HepG2 (cell line): ENCODE results near the gene PADI6. TPM values are rescaled to one million over a fixed set of nuclear protein-coding genes. Genes with fewer than 3 reads are reported as not detected.

Experiments
- ATAC-seq: fragments of 200-7000 bp; cut with Tn5 transposase; 3 replicates; pipeline ENCODE4 v1.9.1; 2020; ENCODE audit warnings: mild to moderate bottlenecking, moderate library complexity
- BruUV-seq: library from RNA; stranded (reverse); fragments of 400-500 nt; replicated peaks from 2 replicates; lab custom pipeline; 2021; lab: Mats Ljungman, UMichigan
- CTCF ChIA-PET: fragments of 300-600 bp; formaldehyde crosslinking; extraction: SDS; loops from one replicate; lab custom pipeline; 2021; ENCODE audit warnings: low total read pairs, inconsistent platforms, low intra/inter-chr PET ratio; lab: Yijun Ruan, JAX
- POLR2A ChIA-PET: fragments of 350-600 bp; sonication (Branson Sonifier 250); formaldehyde crosslinking; loops from one replicate; lab custom pipeline; 2020; ENCODE audit warnings: antibody characterized with exemption, inconsistent platforms; lab: Yijun Ruan, JAX
- DNase-seq: peaks from one replicate; pipeline ENCODE4 v3.0.0-alpha.2; 2015; ENCODE audit warnings: low spot score
- FAIRE-seq: peaks from 3 replicates; lab custom pipeline; 2011; peaks lifted over from hg19 to GRCh38; lab: Jason Lieb, UNC
- H2AFZ ChIP-seq: one replicate; pipeline ENCODE4 v1.6.1; 2011; ENCODE audit warnings: low read length, inconsistent platforms
- H3K27ac ChIP-seq: fragments of 300-600 bp; 3 replicates; pipeline ENCODE4 v1.8.0; 2011; ENCODE audit warnings: mixed run types, mild to moderate bottlenecking, mixed read lengths, low read length, inconsistent platforms; ENCODE audit not compliant: insufficient read depth; ENCODE audit errors: extremely low read length
- H3K27me3 ChIP-seq, 2 experiments: fragments of 200-600 bp in 1 of 2; 2 replicates in 1 of 2; 3 replicates in 1 of 2; pipeline versions ENCODE4 v1.6.0 to v1.8.0; 2011; ENCODE audit warnings: low read length in 2 of 2, mild to moderate bottlenecking in 2 of 2, moderate library complexity in 2 of 2, inconsistent platforms in 1 of 2; ENCODE audit not compliant: insufficient read depth in 2 of 2, control insufficient read depth in 1 of 2
- H3K36me3 ChIP-seq, 2 experiments: fragments of 200-600 bp in 1 of 2; replicated peaks in 1 of 2; 2 replicates in 1 of 2; 3 replicates in 1 of 2; pipeline versions ENCODE4 v1.5.1 to v1.8.0; 2011; ENCODE audit warnings: low read length in 2 of 2, inconsistent platforms in 1 of 2; ENCODE audit not compliant: insufficient read depth in 2 of 2, control insufficient read depth in 1 of 2
- H3K4me1 ChIP-seq: 2 replicates; pipeline ENCODE4 v1.5.1; 2012; ENCODE audit warnings: low read length, inconsistent platforms; ENCODE audit not compliant: insufficient read depth
- H3K4me2 ChIP-seq: 2 replicates; pipeline ENCODE4 v1.6.0; 2011; ENCODE audit warnings: low read depth, low read length, inconsistent platforms
- H3K4me3 ChIP-seq, 3 experiments: fragments of 200-600 bp in 1 of 3; sonication (generic), shearing (Covaris generic) in 1 of 3; replicated peaks in 1 of 3; 2 replicates each; pipeline ENCODE4 v1.5.1; 2011 to 2016; ENCODE audit warnings: low read length in 3 of 3, inconsistent platforms in 2 of 3, low read depth in 2 of 3, mild to moderate bottlenecking in 2 of 3, control low read depth in 1 of 3, mixed read lengths in 1 of 3; ENCODE audit not compliant: insufficient read depth in 1 of 3
- H3K79me2 ChIP-seq: one replicate; pipeline ENCODE4 v1.6.1; 2011; ENCODE audit warnings: low read length, inconsistent platforms; ENCODE audit not compliant: insufficient read depth
- H3K9ac ChIP-seq: 2 replicates; pipeline ENCODE4 v1.6.0; 2011; ENCODE audit warnings: mild to moderate bottlenecking, low read depth, low read length, inconsistent platforms; ENCODE audit not compliant: insufficient read depth
- H3K9me3 ChIP-seq: 2 replicates; pipeline ENCODE4 v1.5.1; 2012; ENCODE audit warnings: mild to moderate bottlenecking, low read length
- H4K20me1 ChIP-seq: 2 replicates; pipeline ENCODE4 v1.6.0; 2011; ENCODE audit warnings: inconsistent platforms, mild to moderate bottlenecking, low read length, moderate library complexity; ENCODE audit not compliant: insufficient read depth
- MIXL1 ChIP-seq: IDR thresholded peaks from 2 replicates; pipeline ENCODE4 v1.6.1; 2016
- ZFX ChIP-seq: sonication (generic); formaldehyde crosslinking; IDR thresholded peaks from 2 replicates; pipeline ENCODE4 v1.4.0; 2020; ENCODE audit warnings: mild to moderate bottlenecking, low read depth, missing genetic modification reagents, moderate library complexity
- WGBS: methylation state at CpG from one replicate; pipeline ENCODE4 v1.1.6; 2017; ENCODE audit warnings: low lambda C conversion rate; 5-methylcytosine and 5-hydroxymethylcytosine counted together
- in situ Hi-C: cut with HindIII; loops from 2 replicates; pipeline ENCODE4 v1.10.0; 2017; ENCODE audit warnings: low pct_unique_long_range_greater_than_20kb; ENCODE audit not compliant: extremely low pct_ligation_motif_present
- intact Hi-C: fragments of 100-400 bp; cut with micrococcal nuclease; formaldehyde crosslinking; loops from one replicate; pipeline ENCODE4 v1.10.0; 2022; ENCODE audit not compliant: unreplicated experiment
- polyA plus RNA-seq, 8 experiments: library from polyadenylated mRNA; depleted of rRNA in 3 of 8; stranded (reverse) in 7 of 8; unstranded in 1 of 8; fragments of >200 nt; fragmentation: Illumina TruSeq in 4 of 8; extraction: Trizol in 4 of 8; gene quantifications; 2 replicates each; pipeline versions ENCODE4 v1.2.1 to v1.2.3, GENCODE V29; 2011 to 2016; ENCODE audit warnings: low read depth in 4 of 8, missing spikeins in 1 of 8, mixed read lengths in 1 of 8; ENCODE audit not compliant: insufficient read depth in 1 of 8
- total RNA-seq, 5 experiments: library from RNA; depleted of rRNA; stranded (reverse); fragments of >200 nt; fragmentation: Illumina TruSeq; extraction: Trizol; gene quantifications; 2 replicates each; pipeline ENCODE4 v1.2.3, GENCODE V29; 2016; ENCODE audit warnings: low read depth in 1 of 5
- TF ChIP-seq, protein P1 (sequence below): sonication (generic); formaldehyde crosslinking; IDR thresholded peaks from 2 replicates; pipeline ENCODE4 v1.5.1; 2020; ENCODE audit warnings: mild to moderate bottlenecking, missing genetic modification reagents, moderate library complexity
- TF ChIP-seq, protein P2 (sequence below): IDR thresholded peaks from 2 replicates; pipeline ENCODE4 v1.6.1; 2016; ENCODE audit warnings: mild to moderate bottlenecking, missing biosample characterization, missing genetic modification reagents

The PADI6 gene
- total and polyA plus RNA-seq, 2 of the 13 experiments (the other 11 are each of a cell fraction or from before 2014, with no cell fraction given) = not detected

DNA sequence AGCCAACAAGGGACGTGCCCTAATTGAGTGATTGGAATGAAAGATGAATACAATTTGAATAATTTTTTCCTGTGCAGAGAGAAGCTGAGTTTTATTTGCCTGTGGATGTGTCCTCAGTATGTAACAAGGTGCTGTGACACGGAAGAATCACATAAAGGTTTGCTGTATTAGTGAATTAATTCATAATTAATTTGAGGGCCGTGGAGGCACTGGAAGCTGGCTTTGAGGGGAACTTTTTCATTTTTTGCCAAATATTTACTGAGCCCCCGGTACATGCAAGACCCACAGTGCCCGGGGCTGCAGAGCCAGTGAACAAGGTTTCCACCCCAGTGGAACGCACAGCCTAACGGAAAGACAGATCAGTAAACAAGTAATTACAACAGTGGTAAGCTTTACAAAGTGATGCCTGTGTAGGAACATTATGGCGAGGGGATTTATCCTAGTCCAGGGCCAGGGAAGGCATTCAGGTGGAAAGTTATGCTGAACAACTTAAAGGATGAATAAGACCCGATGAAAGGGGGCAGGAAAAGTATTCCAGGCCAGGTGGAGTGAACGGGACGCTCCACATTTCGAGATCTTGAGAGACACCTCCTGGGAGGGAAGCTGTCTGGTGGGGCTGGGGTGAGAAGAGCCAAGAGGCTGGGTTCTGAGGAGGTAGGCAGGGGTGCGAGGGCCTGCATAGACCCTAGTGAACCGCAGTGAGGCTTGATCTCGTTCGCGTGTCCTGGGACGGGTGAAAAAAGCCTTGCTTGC lies 68.3 kb downstream of the PADI6 start:
- peaks cover 10% of the 10 kb centered on the region for H4K20me1 ChIP-seq
- H3K79me2 ChIP-seq = peaks cover 21% of the 10 kb centered on the region
- H3K27me3 ChIP-seq = peaks cover 0 to 21% of the 10 kb centered on the region in 2 experiments; a peak in 3 of 5 replicates
- POLR2A ChIA-PET = interaction anchor here (1.0 to 1.1 kb wide), 2 partner anchors 12 kb away, joined by 4 to 5 read pairs; no protein-coding TSS in a partner anchor
- no peak overlapping the region for H2AFZ ChIP-seq
- H3K36me3 ChIP-seq = peaks cover 1 to 10% of the 10 kb centered on the region in 2 experiments; a peak in 2 of 5 replicates
- DNase-seq (no peak), ATAC-seq (peak; percentile 25; the same call in 2 of the 3 replicates), FAIRE-seq (no peak)
- CTCF ChIA-PET = no interaction called here
- TF ChIP-seq MIXL1 (CRISPR knock-in tag) (0 out of 2 replicates have a peak, but pooled peaks have one; percentile 36), ZFX (CRISPR knock-in tag) (peak; percentile 1; the same call in 1 of the 2 replicates)
- TF ChIP-seq, protein P1, sequence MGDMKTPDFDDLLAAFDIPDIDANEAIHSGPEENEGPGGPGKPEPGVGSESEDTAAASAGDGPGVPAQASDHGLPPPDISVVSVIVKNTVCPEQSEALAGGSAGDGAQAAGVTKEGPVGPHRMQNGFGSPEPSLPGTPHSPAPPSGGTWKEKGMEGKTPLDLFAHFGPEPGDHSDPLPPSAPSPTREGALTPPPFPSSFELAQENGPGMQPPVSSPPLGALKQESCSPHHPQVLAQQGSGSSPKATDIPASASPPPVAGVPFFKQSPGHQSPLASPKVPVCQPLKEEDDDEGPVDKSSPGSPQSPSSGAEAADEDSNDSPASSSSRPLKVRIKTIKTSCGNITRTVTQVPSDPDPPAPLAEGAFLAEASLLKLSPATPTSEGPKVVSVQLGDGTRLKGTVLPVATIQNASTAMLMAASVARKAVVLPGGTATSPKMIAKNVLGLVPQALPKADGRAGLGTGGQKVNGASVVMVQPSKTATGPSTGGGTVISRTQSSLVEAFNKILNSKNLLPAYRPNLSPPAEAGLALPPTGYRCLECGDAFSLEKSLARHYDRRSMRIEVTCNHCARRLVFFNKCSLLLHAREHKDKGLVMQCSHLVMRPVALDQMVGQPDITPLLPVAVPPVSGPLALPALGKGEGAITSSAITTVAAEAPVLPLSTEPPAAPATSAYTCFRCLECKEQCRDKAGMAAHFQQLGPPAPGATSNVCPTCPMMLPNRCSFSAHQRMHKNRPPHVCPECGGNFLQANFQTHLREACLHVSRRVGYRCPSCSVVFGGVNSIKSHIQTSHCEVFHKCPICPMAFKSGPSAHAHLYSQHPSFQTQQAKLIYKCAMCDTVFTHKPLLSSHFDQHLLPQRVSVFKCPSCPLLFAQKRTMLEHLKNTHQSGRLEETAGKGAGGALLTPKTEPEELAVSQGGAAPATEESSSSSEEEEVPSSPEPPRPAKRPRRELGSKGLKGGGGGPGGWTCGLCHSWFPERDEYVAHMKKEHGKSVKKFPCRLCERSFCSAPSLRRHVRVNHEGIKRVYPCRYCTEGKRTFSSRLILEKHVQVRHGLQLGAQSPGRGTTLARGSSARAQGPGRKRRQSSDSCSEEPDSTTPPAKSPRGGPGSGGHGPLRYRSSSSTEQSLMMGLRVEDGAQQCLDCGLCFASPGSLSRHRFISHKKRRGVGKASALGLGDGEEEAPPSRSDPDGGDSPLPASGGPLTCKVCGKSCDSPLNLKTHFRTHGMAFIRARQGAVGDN (CRISPR knock-in tag) = 0 out of 2 replicates have a peak, but pooled peaks have one; percentile 0
- TF ChIP-seq, protein P2, sequence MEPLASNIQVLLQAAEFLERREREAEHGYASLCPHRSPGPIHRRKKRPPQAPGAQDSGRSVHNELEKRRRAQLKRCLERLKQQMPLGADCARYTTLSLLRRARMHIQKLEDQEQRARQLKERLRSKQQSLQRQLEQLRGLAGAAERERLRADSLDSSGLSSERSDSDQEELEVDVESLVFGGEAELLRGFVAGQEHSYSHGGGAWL (CRISPR knock-in tag) = no peak
- 3% methylated on average over 18 of the region's 18 CpGs for WGBS
- H3K9me3 ChIP-seq = no peaks in the 10 kb centered on the region
- peak overlapping the region; percentile 61 for H3K9ac ChIP-seq
- H3K4me2 ChIP-seq = peak overlapping the region; percentile 93
- peak overlapping the region; percentile 55 to 83 (median 63) for H3K4me3 ChIP-seq
- H3K27ac ChIP-seq = no peak overlapping the region
- in situ Hi-C loops (no loop called here), intact Hi-C loops (no loop called here)
- peaks cover 43% of the 10 kb centered on the region for H3K4me1 ChIP-seq
- TSS peak; percentile 64 for BruUV-seq
